ENCODE data around the gene INSC. TPM values are rescaled to one million over a fixed set of nuclear protein-coding genes. Genes with fewer than 3 reads are reported as not detected.

The INSC gene
- total RNA-seq, 2 donors from 2014 or later, result 0.52 to 3.6 TPM

GRCh38 chr11:15091625-15092024 lies 23.1 kb upstream of the INSC start:
- Histone ChIP-seq H3K27ac (no peak overlapping the region), H3K4me3 (no peak overlapping the region), H3K4me1 (no peaks in the 10 kb centered on the region), H3K36me3 (replicated peaks in 1 of 2; ENCODE audit: insufficient read depth in 1 of 2, low read depth in 2 of 2) (no peaks in the 10 kb centered on the region), H3K9me3 (no peaks in the 10 kb centered on the region), H3K27me3 (no peaks in the 10 kb centered on the region)
- intact Hi-C loops (cut with DNase I), result no loop called here
- TF ChIP-seq CTCF (IDR thresholded peaks at IDR 0.05) (no peak), POLR2A (IDR thresholded peaks at IDR 0.05) (no peak)
- 75 to 90% methylated on average over 1 of the region's 1 CpG for WGBS, 2 donors
- DNase-seq (no peak), ATAC-seq (no peak)

GRCh38 chr11:15093432-15093831 lies 21.3 kb upstream of the INSC start:
- intact Hi-C loops (cut with DNase I), result no loop called here
- Histone ChIP-seq H3K36me3 (replicated peaks in 1 of 2; ENCODE audit: insufficient read depth in 1 of 2, low read depth in 2 of 2) (no peaks in the 10 kb centered on the region), H3K27me3 (no peaks in the 10 kb centered on the region), H3K9me3 (no peaks in the 10 kb centered on the region), H3K4me1 (no peaks in the 10 kb centered on the region), H3K4me3 (no peak overlapping the region), H3K27ac (no peak overlapping the region)
- DNase-seq (no peak), ATAC-seq (no peak)
- WGBS, 2 donors, result 69 to 81% methylated on average over 2 of the region's 2 CpGs
- TF ChIP-seq CTCF (IDR thresholded peaks at IDR 0.05) (no peak), POLR2A (IDR thresholded peaks at IDR 0.05) (no peak)

- Histone ChIP-seq H3K4me1 (no peaks in the 10 kb centered on the region), H3K4me3 (no peak overlapping the region), H3K27me3 (no peaks in the 10 kb centered on the region), H3K27ac (no peak overlapping the region), H3K9me3 (no peaks in the 10 kb centered on the region), H3K36me3 (replicated peaks in 1 of 2; ENCODE audit: insufficient read depth in 1 of 2, low read depth in 2 of 2) (no peaks in the 10 kb centered on the region)
- DNase-seq (no peak), ATAC-seq (no peak)
- 92 to 98% methylated on average over 2 of the region's 2 CpGs for WGBS, 2 donors
- no peak for TF ChIP-seq POLR2A (IDR thresholded peaks at IDR 0.05)
- no peak for TF ChIP-seq CTCF (IDR thresholded peaks at IDR 0.05)
- intact Hi-C loops (cut with DNase I), result no loop called here
Observed at GRCh38 chr11:15095736-15096228, 18.9 kb upstream of the INSC start.

GRCh38 chr11:15097411-15097810 lies 17.3 kb upstream of the INSC start:
- TF ChIP-seq POLR2A (IDR thresholded peaks at IDR 0.05) (no peak), CTCF (IDR thresholded peaks at IDR 0.05) (no peak)
- Histone ChIP-seq H3K9me3 (no peaks in the 10 kb centered on the region), H3K27me3 (no peaks in the 10 kb centered on the region), H3K4me1 (no peaks in the 10 kb centered on the region), H3K36me3 (replicated peaks in 1 of 2; ENCODE audit: insufficient read depth in 1 of 2, low read depth in 2 of 2) (no peaks in the 10 kb centered on the region), H3K27ac (no peak overlapping the region), H3K4me3 (no peak overlapping the region)
- ATAC-seq (no peak), DNase-seq (no peak)
- intact Hi-C loops (cut with DNase I), result no loop called here
- WGBS, 2 donors, result 87 to 88% methylated on average over 3 of the region's 3 CpGs

DNA sequence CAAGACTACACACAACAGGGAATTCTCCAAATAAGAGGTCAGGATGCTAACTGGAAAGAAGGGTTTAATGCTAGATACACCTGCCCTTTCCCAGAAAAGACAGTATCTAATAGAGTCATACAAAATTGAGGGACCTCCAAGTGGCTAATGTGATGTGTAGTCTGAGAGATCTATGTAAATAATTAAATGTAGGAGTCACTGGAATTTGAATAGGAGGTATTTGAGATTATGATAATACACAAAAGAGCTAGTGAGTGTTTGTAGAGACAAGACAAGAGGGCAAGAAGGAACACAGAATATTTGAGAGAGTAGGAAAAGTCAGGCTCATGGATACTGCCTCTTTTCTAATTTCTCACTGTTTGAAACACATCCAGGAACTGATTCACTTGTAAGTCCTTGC lies 15.5 kb upstream of the INSC start:
- ATAC-seq, result no peak
- no peak for DNase-seq
- intact Hi-C loops (cut with DNase I), result no loop called here
- H3K4me3 ChIP-seq, result no peak overlapping the region
- H3K36me3 ChIP-seq (replicated peaks in 1 of 2; ENCODE audit: insufficient read depth in 1 of 2, low read depth in 2 of 2), result no peaks in the 10 kb centered on the region
- H3K27me3 ChIP-seq, result no peaks in the 10 kb centered on the region
- no peak for TF ChIP-seq CTCF (IDR thresholded peaks at IDR 0.05)
- TF ChIP-seq POLR2A (IDR thresholded peaks at IDR 0.05), result no peak
- no peak overlapping the region for H3K27ac ChIP-seq
- H3K9me3 ChIP-seq, result no peaks in the 10 kb centered on the region
- H3K4me1 ChIP-seq, result no peaks in the 10 kb centered on the region

Measured in body of pancreas (tissue), 4 donors.